HFF-Myc (cell line): ENCODE results near the gene TRAPPC10.

Source experiments
- DNase-seq: peaks from one replicate; pipeline ENCODE4 v3.0.0-alpha.2; 2011; ENCODE audit warnings: low read depth; ENCODE audit errors: extremely low read depth
- H3K4me3 ChIP-seq: replicated peaks from 2 replicates; pipeline ENCODE4 v1.5.1; 2011; ENCODE audit warnings: low read depth, mild to moderate bottlenecking, control low read depth, low read length
- TF ChIP-seq, protein P1 (sequence below): IDR thresholded peaks from 2 replicates; pipeline ENCODE4 v1.5.1; 2012; ENCODE audit warnings: mild to moderate bottlenecking, low read depth, low read length, control low read depth; ENCODE audit errors: missing control alignments

Gene TRAPPC10

DNA sequence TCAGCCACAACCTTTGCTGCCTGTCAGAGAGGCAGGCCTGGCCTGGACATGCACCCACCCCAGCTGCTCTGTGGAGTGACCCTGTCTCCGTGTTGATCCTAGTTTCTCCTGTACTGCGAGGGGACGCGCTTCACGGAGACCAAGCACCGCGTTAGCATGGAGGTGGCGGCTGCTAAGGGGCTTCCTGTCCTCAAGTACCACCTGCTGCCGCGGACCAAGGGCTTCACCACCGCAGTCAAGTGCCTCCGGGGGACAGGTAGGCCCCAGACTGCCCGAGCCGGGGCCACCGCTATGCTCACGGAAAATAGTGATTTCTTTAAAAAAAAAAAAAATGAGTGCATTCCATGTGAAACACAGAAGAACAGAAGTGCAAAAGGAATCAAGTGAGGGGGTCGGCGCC is 41.6 kb upstream of the TRAPPC10 start:
- DNase-seq, result no peak

DNA sequence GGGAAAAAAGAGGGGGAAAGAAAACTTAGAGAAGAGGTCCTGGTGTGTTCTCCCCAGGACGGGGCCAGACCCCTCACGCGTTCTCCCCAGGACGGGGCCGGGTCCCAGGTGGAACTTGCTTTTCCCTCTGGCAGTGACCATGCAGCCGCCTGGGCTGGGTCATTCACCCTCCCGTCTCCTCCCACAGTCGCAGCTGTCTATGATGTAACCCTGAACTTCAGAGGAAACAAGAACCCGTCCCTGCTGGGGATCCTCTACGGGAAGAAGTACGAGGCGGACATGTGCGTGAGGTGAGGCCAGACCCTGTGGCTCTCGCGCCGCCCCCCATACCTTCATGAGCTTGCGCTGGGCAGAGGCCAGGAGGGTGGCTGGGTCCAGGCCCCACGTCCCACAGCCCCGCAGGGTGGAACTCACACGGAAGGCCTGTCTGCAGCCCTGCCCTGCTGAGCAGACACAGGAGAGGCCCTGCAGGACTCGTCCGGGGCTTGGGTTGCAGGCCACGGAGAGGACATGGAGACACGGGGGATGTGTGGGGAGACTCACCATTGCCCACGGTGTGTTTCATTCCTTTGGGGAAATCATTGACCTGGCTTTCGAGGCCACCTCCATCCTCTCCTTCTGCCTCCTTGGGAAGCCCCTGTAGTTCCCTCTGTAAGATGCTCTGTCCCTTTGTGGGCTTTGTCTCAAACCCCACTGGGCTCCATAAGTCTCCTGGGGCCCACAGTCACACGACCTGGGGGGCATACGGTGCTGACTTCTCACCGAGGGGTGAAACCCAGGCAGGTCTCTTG is 40.7 kb upstream of the TRAPPC10 start:
- TF ChIP-seq, protein P1, sequence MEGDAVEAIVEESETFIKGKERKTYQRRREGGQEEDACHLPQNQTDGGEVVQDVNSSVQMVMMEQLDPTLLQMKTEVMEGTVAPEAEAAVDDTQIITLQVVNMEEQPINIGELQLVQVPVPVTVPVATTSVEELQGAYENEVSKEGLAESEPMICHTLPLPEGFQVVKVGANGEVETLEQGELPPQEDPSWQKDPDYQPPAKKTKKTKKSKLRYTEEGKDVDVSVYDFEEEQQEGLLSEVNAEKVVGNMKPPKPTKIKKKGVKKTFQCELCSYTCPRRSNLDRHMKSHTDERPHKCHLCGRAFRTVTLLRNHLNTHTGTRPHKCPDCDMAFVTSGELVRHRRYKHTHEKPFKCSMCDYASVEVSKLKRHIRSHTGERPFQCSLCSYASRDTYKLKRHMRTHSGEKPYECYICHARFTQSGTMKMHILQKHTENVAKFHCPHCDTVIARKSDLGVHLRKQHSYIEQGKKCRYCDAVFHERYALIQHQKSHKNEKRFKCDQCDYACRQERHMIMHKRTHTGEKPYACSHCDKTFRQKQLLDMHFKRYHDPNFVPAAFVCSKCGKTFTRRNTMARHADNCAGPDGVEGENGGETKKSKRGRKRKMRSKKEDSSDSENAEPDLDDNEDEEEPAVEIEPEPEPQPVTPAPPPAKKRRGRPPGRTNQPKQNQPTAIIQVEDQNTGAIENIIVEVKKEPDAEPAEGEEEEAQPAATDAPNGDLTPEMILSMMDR, result no peak
- no peak for DNase-seq
- H3K4me3 ChIP-seq, result no peak overlapping the region

More for the DNA sequence above, 41.6 kb upstream of the TRAPPC10 start:
- TF ChIP-seq, protein P1, result no peak
- H3K4me3 ChIP-seq, result no peak overlapping the region

DNA sequence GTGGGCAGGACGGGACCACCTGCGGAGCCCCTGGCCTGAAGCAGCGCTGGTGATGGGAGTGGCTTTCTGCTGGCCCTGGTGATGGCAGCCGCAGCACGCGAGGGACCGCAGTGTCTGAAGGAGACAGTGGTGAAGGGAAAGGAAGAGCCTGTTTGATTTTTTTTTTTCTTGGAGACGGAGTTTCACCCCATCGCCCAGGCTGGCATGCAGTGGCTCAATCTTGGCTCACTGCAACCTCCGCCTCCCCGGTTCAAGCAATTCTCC is 40.2 kb upstream of the TRAPPC10 start:
- H3K4me3 ChIP-seq, result no peak overlapping the region
- no peak for DNase-seq
- TF ChIP-seq, protein P1, result no peak

DNA sequence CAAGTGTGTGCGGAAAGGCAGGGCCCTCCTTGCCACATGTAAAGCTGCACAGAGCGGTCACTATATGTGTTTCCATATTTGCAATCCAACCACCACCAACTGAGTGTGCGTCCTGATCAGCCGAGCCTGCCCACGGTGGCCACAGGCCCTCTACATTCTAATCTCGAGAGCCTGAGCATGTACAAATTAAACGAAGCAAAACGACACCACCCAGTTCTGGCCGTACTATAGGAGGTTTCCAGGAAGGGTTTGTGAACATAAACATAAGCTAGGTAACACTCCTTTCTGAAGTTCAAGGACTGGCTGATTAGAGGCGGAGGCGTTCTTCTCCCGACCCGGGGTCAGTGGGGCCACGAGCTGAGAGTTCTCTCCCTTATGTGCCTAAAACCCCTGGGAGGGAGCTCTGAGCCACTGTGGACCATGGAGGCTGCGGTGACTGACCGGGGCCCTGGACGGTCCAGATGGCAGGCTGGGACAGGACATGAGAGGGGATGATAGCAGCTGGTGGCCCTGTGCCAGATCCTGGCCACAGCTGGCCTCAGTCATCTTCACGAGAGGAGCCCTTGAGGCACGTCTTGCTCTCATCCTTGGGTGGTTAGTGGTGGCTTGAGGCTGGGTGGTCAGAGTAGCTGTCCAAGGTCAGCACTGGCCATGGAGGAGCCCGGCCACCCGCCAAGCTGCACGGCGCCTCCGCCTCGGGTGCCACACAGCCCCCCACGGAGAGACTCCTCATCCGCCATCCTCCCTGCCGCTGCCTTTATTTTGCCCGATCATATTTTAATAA is 39.1 kb upstream of the TRAPPC10 start:
- TF ChIP-seq, protein P1, result no peak
- no peak for DNase-seq
- no peak overlapping the region for H3K4me3 ChIP-seq

DNA sequence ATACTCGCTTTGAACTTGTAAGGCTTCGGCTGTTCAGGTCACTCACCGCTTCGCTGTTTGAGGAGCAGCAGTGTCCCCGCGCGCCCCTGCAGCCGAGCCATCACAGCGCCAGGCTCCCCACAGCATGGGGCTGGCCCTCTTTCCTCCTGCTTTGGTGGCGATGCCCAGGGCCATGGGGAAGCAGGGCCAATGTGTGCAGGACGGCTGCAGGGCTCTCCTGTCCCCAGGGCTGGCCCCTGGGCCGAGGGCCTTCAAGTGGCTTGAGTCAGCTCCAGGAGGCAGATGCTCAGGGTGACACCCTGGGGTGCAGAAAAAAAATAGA is 38.5 kb upstream of the TRAPPC10 start:
- no peak overlapping the region for H3K4me3 ChIP-seq
- no peak for DNase-seq
- TF ChIP-seq, protein P1, result no peak

DNA sequence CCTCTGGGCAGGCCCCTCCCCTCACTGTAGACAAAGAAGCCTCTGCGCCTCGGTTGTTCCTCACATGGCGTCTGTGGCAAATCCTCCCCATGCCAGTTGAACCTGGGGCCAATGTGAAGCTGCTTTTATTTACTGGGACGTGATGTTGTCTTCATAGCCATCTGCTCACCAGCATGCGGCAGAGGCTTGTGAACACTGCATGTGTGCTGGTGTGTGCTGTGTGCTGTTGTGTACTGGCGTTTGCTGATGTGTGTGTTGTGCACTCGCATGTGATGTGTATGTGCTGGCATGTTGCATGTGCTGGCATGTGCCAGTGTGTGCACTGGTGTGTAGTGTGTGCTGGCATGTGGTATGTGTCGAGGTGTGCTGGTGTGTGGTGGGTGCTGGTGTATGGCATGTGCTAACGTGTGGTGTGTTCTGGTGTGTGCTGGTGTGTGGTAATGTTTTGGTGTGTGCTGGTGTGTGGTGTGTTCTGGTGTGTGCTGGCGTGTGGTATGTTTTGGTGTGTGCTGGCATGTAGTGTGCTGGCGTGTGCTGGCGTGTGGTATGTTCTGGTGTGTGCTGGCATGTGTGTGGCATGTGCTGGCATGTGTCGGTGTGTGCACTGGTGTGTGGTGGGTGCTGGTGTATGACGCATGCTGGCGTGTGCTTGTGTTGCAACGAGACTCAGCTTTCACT is 37.2 kb upstream of the TRAPPC10 start:
- H3K4me3 ChIP-seq, result no peak overlapping the region
- DNase-seq, result no peak
- TF ChIP-seq, protein P1, result no peak
